Loucy (cell line): Measurements from ENCODE around the gene GMPPA.

Experiments
- H2AFZ ChIP-seq: fragments of 200-600 bp; sonication (generic); 2 replicates; pipeline ENCODE4 v1.6.0; 2016; ENCODE audit warnings: antibody characterized with exemption, mild to moderate bottlenecking, low read length, moderate library complexity
- H3F3A ChIP-seq: fragments of 200-600 bp; 2 replicates; pipeline ENCODE4 v1.6.0; 2016; ENCODE audit warnings: antibody characterized with exemption, low read depth, mild to moderate bottlenecking
- H3K27me3 ChIP-seq: fragments of 200-600 bp; sonication (generic); 2 replicates; pipeline ENCODE4 v1.6.1; 2014; ENCODE audit warnings: low read length, mild to moderate bottlenecking; ENCODE audit not compliant: insufficient read depth, poor library complexity, severe bottlenecking
- H3K36me3 ChIP-seq: fragments of 200-600 bp; sonication (generic); 2 replicates; pipeline ENCODE4 v1.6.1; 2016; ENCODE audit warnings: low read length; ENCODE audit not compliant: insufficient read depth
- H3K4me1 ChIP-seq: fragments of 200-600 bp; sonication (generic); 2 replicates; pipeline ENCODE4 v1.5.1; 2014; ENCODE audit warnings: low read length, mild to moderate bottlenecking; ENCODE audit not compliant: insufficient read depth, poor library complexity, severe bottlenecking
- H3K4me2 ChIP-seq: fragments of 200-600 bp; sonication (generic); 2 replicates; pipeline ENCODE4 v1.6.0; 2014; ENCODE audit warnings: antibody characterized with exemption, low read length, low read depth, mild to moderate bottlenecking; ENCODE audit not compliant: poor library complexity, severe bottlenecking
- H3K4me3 ChIP-seq: fragments of 200-600 bp; sonication (generic); 2 replicates; pipeline ENCODE4 v1.5.1; 2014; ENCODE audit warnings: low read length, mild to moderate bottlenecking, mixed read lengths; ENCODE audit not compliant: poor library complexity, severe bottlenecking
- H3K79me2 ChIP-seq: fragments of 200-600 bp; sonication (generic); 2 replicates; pipeline ENCODE4 v1.6.1; 2014; ENCODE audit warnings: low read length; ENCODE audit not compliant: insufficient read depth
- H3K9ac ChIP-seq: fragments of 200-600 bp; sonication (generic); 2 replicates; pipeline ENCODE4 v1.6.0; 2014; ENCODE audit warnings: mild to moderate bottlenecking, low read depth, low read length, moderate library complexity; ENCODE audit not compliant: poor library complexity, severe bottlenecking
- H3K9me2 ChIP-seq: fragments of 200-600 bp; sonication (generic); replicated peaks from 2 replicates; pipeline ENCODE4 v1.6.1; 2016; ENCODE audit warnings: low read depth, low read length, mixed read lengths
- H3K9me3 ChIP-seq: fragments of 200-600 bp; sonication (generic); 2 replicates; pipeline ENCODE4 v1.6.1; 2014; ENCODE audit warnings: mild to moderate bottlenecking, antibody characterized with exemption, low read length, low read depth; ENCODE audit not compliant: insufficient read depth
- H4K20me1 ChIP-seq: fragments of 200-600 bp; sonication (generic); 2 replicates; pipeline ENCODE4 v1.6.0; 2014; ENCODE audit warnings: antibody characterized with exemption, low read length, mild to moderate bottlenecking; ENCODE audit not compliant: insufficient read depth, poor library complexity, severe bottlenecking
- CTCF ChIP-seq: fragments of 200-600 bp; sonication (generic); conservative IDR thresholded peaks from 2 replicates; pipeline ENCODE4 v1.5.1; 2014; ENCODE audit warnings: mild to moderate bottlenecking, antibody characterized with exemption, low read length
- EZH2phosphoT487 ChIP-seq: fragments of 200-600 bp; IDR thresholded peaks from 2 replicates; pipeline ENCODE4 v1.6.1; 2018; ENCODE audit warnings: antibody characterized with exemption, mild to moderate bottlenecking, moderate library complexity, borderline replicate concordance

The GMPPA gene

GRCh38 chr2:219544567-219544966 lies 45.9 kb downstream of the GMPPA start:
- H3K27me3 ChIP-seq, result no peaks in the 10 kb centered on the region
- no peak overlapping the region for H3K9ac ChIP-seq

GRCh38 chr2:219545295-219545942 lies 46.7 kb downstream of the GMPPA start:
- Histone ChIP-seq H3K9me3 (no peaks in the 10 kb centered on the region), H3F3A (no peaks in the 10 kb centered on the region), H3K4me3 (no peak overlapping the region), H3K9ac (no peak overlapping the region), H3K4me1 (peaks cover 10% of the 10 kb centered on the region), H3K27me3 (no peaks in the 10 kb centered on the region), H4K20me1 (peaks cover 7% of the 10 kb centered on the region), H3K4me2 (no peak overlapping the region), H3K9me2 (no peaks in the 10 kb centered on the region), H3K79me2 (no peaks in the 10 kb centered on the region), H3K36me3 (no peaks in the 10 kb centered on the region), H2AFZ (no peak overlapping the region)
- TF ChIP-seq EZH2phosphoT487 (no peak), CTCF (no peak)

More at GRCh38 chr2:219544567-219544966, 45.9 kb downstream of the GMPPA start:
- Histone ChIP-seq H3K4me2 (peak overlapping the region; percentile 85), H3K9me2 (no peaks in the 10 kb centered on the region), H3K4me1 (peaks cover 10% of the 10 kb centered on the region), H4K20me1 (peaks cover 7% of the 10 kb centered on the region), H3F3A (no peaks in the 10 kb centered on the region), H3K36me3 (no peaks in the 10 kb centered on the region), H3K4me3 (peak overlapping the region; percentile 71), H3K79me2 (no peaks in the 10 kb centered on the region), H2AFZ (no peak overlapping the region), H3K9me3 (no peaks in the 10 kb centered on the region)
- no peak for TF ChIP-seq EZH2phosphoT487
- TF ChIP-seq CTCF, result no peak

GRCh38 chr2:219545943-219546352 lies 47.3 kb downstream of the GMPPA start:
- no peaks in the 10 kb centered on the region for H3K36me3 ChIP-seq
- H3F3A ChIP-seq, result no peaks in the 10 kb centered on the region
- H3K9me3 ChIP-seq, result no peaks in the 10 kb centered on the region
- TF ChIP-seq CTCF (no peak), EZH2phosphoT487 (no peak)
- peaks cover 7% of the 10 kb centered on the region for H4K20me1 ChIP-seq
- no peak overlapping the region for H3K4me2 ChIP-seq
- no peak overlapping the region for H2AFZ ChIP-seq
- H3K4me3 ChIP-seq, result no peak overlapping the region
- no peaks in the 10 kb centered on the region for H3K79me2 ChIP-seq
- H3K27me3 ChIP-seq, result no peaks in the 10 kb centered on the region
- H3K4me1 ChIP-seq, result peaks cover 10% of the 10 kb centered on the region
- no peaks in the 10 kb centered on the region for H3K9me2 ChIP-seq
- H3K9ac ChIP-seq, result no peak overlapping the region
